Measurements from ENCODE around the gene PDZK1IP1. TPM values are rescaled to one million over a fixed set of nuclear protein-coding genes. Genes with fewer than 3 reads are reported as not detected.

The PDZK1IP1 gene
- total and polyA plus RNA-seq, 8 donors, result 0.88 to 54.0 (median 1.3) TPM

- peaks cover 59 to 69% of the 10 kb centered on the region in 2 donors for H3K27me3 ChIP-seq
- ATAC-seq, result no peak
- TF ChIP-seq CTCF (IDR thresholded peaks at IDR 0.05), result no peak
Measured at GRCh38 chr1:47223921-47224675, 34.3 kb upstream of the PDZK1IP1 start.

DNA sequence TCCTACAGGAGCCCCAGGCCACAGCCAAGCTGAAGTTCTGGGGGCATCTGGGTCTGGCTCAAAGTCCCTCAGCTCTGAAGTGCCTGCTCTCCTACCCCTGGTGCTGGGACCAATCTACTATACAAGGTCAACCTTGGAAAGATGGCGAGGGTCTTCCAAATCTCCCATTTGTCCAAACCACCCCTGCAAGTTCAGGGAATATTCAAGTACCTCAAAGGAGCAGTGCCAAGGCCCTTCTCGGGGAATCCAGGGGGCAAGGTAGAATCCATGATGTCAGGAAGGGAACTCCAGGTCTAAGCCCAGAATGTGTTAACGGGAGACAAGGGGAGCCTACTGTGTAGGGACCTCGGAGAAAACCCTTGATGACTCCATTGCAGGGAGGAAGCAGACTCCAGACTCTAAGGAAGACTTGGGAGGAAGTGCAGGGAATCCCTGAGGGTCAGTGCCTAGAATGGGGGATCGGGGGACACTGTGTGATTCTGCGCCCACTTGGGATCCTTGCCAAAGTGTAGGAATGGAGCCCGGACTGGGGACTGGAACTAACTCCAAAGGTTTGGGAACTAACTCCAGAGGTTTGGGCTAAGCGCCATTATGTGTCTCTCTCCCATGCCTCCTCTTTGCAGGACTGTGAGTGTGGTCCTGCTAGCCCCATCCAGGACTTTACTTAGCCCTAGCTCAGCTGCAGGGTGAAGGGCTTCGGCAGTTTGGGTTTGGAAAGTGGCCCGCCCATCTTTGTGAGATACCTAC, 33.5 kb upstream of the PDZK1IP1 start:
- Histone ChIP-seq H3K27me3 (peaks cover 52 to 61% of the 10 kb centered on the region in 2 donors), H3K4me1 (peaks cover 0 to 26% of the 10 kb centered on the region in 2 donors), H3K4me3 (no peak overlapping the region), H3K36me3 (peaks cover 0 to 4% of the 10 kb centered on the region in 2 donors), H3K27ac (no peak overlapping the region), H3K9me3 (no peaks in the 10 kb centered on the region)
- ATAC-seq (no peak), DNase-seq (no peak)
- intact Hi-C loops (cut with DNase I), result no loop called here
- TF ChIP-seq CTCF (IDR thresholded peaks at IDR 0.05), result no peak

More at GRCh38 chr1:47223921-47224675, 34.3 kb upstream of the PDZK1IP1 start:
- DNase-seq, result no peak
- no peaks in the 10 kb centered on the region for H3K9me3 ChIP-seq
- no peak overlapping the region for H3K27ac ChIP-seq
- intact Hi-C loops (cut with DNase I), result no loop called here
- H3K4me3 ChIP-seq, result no peak overlapping the region
- peaks cover 0 to 4% of the 10 kb centered on the region in 2 donors for H3K36me3 ChIP-seq
- H3K4me1 ChIP-seq, result peaks cover 0 to 26% of the 10 kb centered on the region in 2 donors

GRCh38 chr1:47222476-47222875, 32.6 kb upstream of the PDZK1IP1 start:
- DNase-seq (no peak), ATAC-seq (no peak)
- Histone ChIP-seq H3K27me3 (peaks cover 44 to 52% of the 10 kb centered on the region in 2 donors), H3K4me3 (no peak overlapping the region), H3K27ac (no peak overlapping the region), H3K4me1 (peaks cover 0 to 26% of the 10 kb centered on the region in 2 donors), H3K9me3 (no peaks in the 10 kb centered on the region), H3K36me3 (peaks cover 0 to 4% of the 10 kb centered on the region in 2 donors)
- TF ChIP-seq CTCF (IDR thresholded peaks at IDR 0.05), result no peak
- intact Hi-C loops (cut with DNase I), result no loop called here

DNA sequence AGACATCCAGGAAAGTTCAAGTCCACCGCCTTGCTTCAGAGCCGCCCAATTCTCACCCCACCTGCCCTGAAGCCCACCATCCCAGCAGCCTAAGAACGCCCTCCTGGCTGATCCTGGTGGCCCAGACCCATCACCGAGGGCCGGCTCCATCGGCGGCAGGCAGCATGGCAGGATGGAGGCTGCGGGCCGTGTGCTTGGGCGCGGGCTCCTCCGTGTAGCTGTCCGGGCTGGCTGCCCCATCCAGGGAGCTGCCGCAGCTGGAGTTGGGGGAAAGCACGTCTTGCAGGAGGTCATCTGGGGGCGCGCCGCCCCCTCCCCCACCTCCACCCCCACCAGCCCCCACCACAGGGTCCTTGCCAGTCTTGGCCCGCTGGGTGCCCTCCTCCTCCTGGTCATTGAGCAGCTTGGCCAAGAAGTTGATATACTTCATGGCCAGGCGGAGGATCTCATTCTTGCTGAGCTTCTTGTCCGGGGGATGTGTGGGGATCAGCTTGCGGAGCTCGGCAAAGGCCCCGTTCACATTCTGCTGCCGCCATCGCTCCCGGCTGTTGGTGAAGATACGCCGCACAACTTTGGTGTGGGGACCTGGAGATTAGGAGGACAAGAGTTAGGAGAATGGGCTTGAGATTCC, 29.9 kb upstream of the PDZK1IP1 start:
- intact Hi-C loops (cut with DNase I), result no loop called here
- DNase-seq (no peak), ATAC-seq (no peak)

More for the DNA sequence above, 29.9 kb upstream of the PDZK1IP1 start:
- Histone ChIP-seq H3K4me3 (no peak overlapping the region), H3K9me3 (no peaks in the 10 kb centered on the region), H3K27ac (no peak overlapping the region), H3K27me3 (peaks cover 16 to 25% of the 10 kb centered on the region in 2 donors), H3K4me1 (peaks cover 0 to 5% of the 10 kb centered on the region in 2 donors), H3K36me3 (peaks cover 0 to 4% of the 10 kb centered on the region in 2 donors)
- no peak for TF ChIP-seq CTCF (IDR thresholded peaks at IDR 0.05)
